Mesothelial cell of epicardium (in vitro differentiated cells): ENCODE measurements around the gene GABRA5. TPM values are rescaled to one million over a fixed set of nuclear protein-coding genes. Genes with fewer than 3 reads are reported as not detected.

Experiments used
- DNase-seq, 2 experiments: peaks; one replicate each; pipeline ENCODE4 v3.0.0; 2021; ENCODE audit warnings: low spot score in 2 of 2; ENCODE audit not compliant: unreplicated experiment in 2 of 2
- H3K27ac Mint-ChIP-seq: 2 replicates; pipeline ENCODE4 v1.8.0; 2021; ENCODE audit warnings: mixed read lengths
- H3K27me3 Mint-ChIP-seq: 2 replicates; pipeline ENCODE4 v1.8.0; 2021; ENCODE audit warnings: low read depth, mixed read lengths
- H3K36me3 Mint-ChIP-seq: 2 replicates; pipeline ENCODE4 v1.8.0; 2021; ENCODE audit warnings: mixed read lengths
- H3K4me1 Mint-ChIP-seq: 2 replicates; pipeline ENCODE4 v1.8.0; 2021; ENCODE audit warnings: mixed read lengths
- H3K4me3 Mint-ChIP-seq: 2 replicates; pipeline ENCODE4 v1.8.0; 2021; ENCODE audit warnings: mild to moderate bottlenecking, moderate library complexity, mixed read lengths
- H3K9me3 Mint-ChIP-seq: 2 replicates; pipeline ENCODE4 v1.8.0; 2021; ENCODE audit warnings: mixed read lengths
- total RNA-seq: library from RNA; stranded (reverse); gene quantifications from 3 replicates; pipeline ENCODE4 v1.2.1, GENCODE V29; 2021
- TF ChIP-seq, protein P1 (sequence below): fragments of 200-600 bp; sonication (generic); IDR thresholded peaks from one replicate; pipeline ENCODE4 v1.5.0; 2021; ENCODE audit warnings: antibody characterized with exemption; ENCODE audit not compliant: unreplicated experiment

The GABRA5 gene
- total RNA-seq, 1 donor from 2014 or later, result 0.49 TPM

DNA sequence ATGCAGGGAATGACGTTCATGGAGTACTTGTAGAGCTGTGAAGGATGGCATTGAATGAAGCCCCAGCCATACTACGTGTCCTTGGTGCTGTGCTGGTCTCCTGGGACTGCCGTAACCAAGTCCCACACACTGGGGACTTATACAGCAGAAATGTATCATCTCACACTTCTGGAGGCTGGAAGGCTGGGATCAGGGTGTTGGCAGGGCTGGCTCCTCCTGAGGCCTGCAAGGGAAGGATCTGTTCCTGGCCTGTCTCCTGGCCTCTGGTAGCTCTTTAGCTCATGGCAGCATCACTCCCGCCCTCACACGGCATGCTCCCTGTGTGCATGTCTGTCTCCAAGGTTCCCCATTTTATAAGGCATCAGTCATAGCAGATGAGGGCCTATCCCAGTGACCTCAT lies 74.6 kb downstream of the GABRA5 start:
- Mint-ChIP-seq H3K4me1 (peaks cover 11% of the 10 kb centered on the region), H3K9me3 (no peaks in the 10 kb centered on the region), H3K4me3 (no peak overlapping the region), H3K27me3 (peaks cover 2% of the 10 kb centered on the region), H3K36me3 (no peaks in the 10 kb centered on the region), H3K27ac (no peak overlapping the region)
- DNase-seq, result no peak
- TF ChIP-seq, protein P1, sequence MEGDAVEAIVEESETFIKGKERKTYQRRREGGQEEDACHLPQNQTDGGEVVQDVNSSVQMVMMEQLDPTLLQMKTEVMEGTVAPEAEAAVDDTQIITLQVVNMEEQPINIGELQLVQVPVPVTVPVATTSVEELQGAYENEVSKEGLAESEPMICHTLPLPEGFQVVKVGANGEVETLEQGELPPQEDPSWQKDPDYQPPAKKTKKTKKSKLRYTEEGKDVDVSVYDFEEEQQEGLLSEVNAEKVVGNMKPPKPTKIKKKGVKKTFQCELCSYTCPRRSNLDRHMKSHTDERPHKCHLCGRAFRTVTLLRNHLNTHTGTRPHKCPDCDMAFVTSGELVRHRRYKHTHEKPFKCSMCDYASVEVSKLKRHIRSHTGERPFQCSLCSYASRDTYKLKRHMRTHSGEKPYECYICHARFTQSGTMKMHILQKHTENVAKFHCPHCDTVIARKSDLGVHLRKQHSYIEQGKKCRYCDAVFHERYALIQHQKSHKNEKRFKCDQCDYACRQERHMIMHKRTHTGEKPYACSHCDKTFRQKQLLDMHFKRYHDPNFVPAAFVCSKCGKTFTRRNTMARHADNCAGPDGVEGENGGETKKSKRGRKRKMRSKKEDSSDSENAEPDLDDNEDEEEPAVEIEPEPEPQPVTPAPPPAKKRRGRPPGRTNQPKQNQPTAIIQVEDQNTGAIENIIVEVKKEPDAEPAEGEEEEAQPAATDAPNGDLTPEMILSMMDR, result no peak

DNA sequence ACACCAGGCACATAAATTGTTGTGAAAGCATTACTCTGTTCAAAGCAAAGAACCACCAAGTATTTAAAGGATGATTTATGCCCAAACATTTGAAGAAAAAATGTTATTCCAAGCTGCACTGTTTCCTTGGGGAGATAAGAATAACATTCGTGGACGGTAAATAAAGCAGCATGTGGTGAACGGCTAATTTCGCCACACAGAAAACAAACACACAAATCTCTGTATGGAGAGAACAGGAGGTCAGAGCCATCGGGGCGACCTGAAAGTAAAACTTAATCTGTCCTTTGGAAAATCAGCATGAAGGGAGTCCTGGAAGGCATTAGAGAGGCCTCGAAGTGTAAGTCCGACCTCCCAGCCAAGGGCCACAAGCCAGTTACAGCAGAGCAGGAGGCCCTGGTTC lies 77.0 kb downstream of the GABRA5 start:
- TF ChIP-seq, protein P1, result no peak
- Mint-ChIP-seq H3K36me3 (no peaks in the 10 kb centered on the region), H3K27ac (peak overlapping the region; percentile 8), H3K4me3 (no peak overlapping the region), H3K27me3 (peaks cover 5% of the 10 kb centered on the region), H3K9me3 (no peaks in the 10 kb centered on the region), H3K4me1 (peaks cover 11% of the 10 kb centered on the region)
- DNase-seq, result no peak

DNA sequence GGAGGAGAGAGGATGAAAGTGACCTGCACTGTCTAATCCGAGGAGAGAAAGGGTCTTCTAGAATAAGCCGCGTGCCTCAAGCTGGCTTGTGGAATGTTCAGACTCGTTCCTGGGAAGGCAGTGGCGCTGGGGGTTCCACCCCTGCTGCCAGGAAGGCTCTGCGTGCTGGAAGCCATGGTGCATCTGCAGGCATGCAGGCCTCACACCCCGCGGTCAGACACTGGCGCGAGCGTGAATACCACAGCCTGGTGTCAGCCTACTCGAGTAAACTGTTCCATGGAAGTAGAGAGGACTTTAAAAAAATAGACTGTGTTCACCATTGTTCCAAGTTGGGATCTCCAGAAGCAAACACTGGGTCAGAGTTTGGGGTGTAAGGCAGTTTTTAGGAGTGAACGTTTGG lies 78.2 kb downstream of the GABRA5 start:
- no peak overlapping the region for H3K27ac Mint-ChIP-seq

DNA sequence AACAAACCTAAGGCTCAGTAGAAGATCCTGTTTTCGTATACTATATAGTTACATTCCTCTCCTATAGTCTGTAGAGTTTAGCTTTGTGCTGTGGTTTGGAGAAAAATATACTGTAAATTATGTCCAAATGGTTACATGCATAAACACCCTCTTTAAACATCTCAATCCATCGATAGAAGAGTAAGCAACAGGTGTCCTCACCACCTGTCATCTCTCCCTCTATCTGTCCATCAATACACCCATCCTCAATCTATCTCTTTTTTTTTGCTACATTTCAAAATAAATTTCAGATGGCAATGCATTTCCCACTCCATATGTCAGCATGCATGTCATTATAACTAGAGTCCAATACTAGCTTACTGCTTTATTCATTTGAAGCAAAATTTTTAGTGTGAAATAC lies 83.1 kb downstream of the GABRA5 start:
- H3K27ac Mint-ChIP-seq, result no peak overlapping the region
- H3K27me3 Mint-ChIP-seq, result peaks cover 18% of the 10 kb centered on the region
- no peaks in the 10 kb centered on the region for H3K36me3 Mint-ChIP-seq
- DNase-seq, result no peak
- H3K4me3 Mint-ChIP-seq, result no peak overlapping the region
- TF ChIP-seq, protein P1, result no peak
- H3K9me3 Mint-ChIP-seq, result peaks cover 16% of the 10 kb centered on the region
- no peaks in the 10 kb centered on the region for H3K4me1 Mint-ChIP-seq

More for the DNA sequence above, 78.2 kb downstream of the GABRA5 start:
- H3K36me3 Mint-ChIP-seq, result no peaks in the 10 kb centered on the region
- peaks cover 5% of the 10 kb centered on the region for H3K27me3 Mint-ChIP-seq
- no peak overlapping the region for H3K4me3 Mint-ChIP-seq
- H3K4me1 Mint-ChIP-seq, result peaks cover 11% of the 10 kb centered on the region
- DNase-seq, result no peak
- no peaks in the 10 kb centered on the region for H3K9me3 Mint-ChIP-seq
- TF ChIP-seq, protein P1, result no peak

DNA sequence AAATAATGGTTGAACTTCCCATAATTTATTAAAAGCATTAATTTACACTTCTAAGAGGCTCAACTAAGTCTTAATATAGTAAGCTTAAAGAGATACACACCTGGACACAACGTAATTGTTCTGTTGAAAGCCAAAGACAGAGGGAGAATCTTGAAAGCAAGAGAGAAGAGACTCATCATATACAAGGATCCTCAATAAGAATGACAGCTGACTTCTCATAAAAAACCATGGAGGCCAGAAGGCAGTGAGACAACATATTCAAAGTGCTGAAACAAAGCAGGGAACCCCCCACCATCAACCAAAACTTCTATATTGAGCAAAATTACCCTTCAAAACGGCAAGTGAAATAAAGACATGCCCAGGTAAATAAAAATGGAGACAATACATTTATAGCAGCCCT lies 87.5 kb downstream of the GABRA5 start:
- Mint-ChIP-seq H3K4me1 (no peaks in the 10 kb centered on the region), H3K9me3 (peaks cover 24% of the 10 kb centered on the region), H3K27me3 (peaks cover 22% of the 10 kb centered on the region), H3K4me3 (no peak overlapping the region), H3K36me3 (no peaks in the 10 kb centered on the region), H3K27ac (no peak overlapping the region)
- no peak for DNase-seq
- TF ChIP-seq, protein P1, result no peak

DNA sequence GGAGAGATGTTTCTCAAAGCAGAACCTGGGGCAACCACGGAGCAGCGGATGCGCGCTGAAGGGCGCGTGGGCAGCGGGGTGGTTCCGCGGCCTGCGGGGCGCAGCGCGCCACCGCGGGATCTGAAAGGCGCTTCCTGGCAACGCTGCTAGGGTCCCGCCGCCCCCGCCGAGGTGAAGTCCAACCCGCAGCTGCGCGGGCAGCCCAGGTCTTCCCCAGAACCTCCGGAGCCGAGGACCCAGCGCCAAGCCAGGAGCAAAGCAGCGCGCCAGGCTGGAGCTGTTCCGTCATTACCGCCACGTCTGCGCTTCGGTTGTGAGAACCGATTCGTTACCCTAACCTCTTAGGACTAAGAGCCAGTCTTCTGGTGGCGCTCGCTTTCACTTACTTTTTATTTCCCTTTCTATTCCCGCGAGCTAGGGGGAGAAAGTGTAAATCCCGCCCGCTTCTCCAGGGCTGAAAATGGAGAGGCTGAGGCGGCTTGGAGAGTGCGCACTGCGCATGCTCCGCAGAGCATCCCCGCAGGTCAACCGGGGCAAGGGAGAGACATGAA lies 100.9 kb downstream of the GABRA5 start:
- Mint-ChIP-seq H3K4me3 (peak overlapping the region; percentile 68), H3K9me3 (no peaks in the 10 kb centered on the region), H3K27me3 (peaks cover 88% of the 10 kb centered on the region), H3K36me3 (no peaks in the 10 kb centered on the region), H3K27ac (no peak overlapping the region), H3K4me1 (peaks cover 2% of the 10 kb centered on the region)
- DNase-seq, result no peak
- TF ChIP-seq, protein P1, result no peak
